HG02938 (cell line): ENCODE measurements around the gene CCDC126.
"Not testable (repeated sequence)": the region's sequence is repeated elsewhere in the genome, so short reads cannot be mapped to it uniquely, and the experiment has no call there.

ENCODE experiments used
- ATAC-seq: cut with Tn5 transposase; IDR thresholded peaks from one replicate; pipeline ENCODE4 v1.9.1; 2021; ENCODE audit warnings: mild to moderate bottlenecking, moderate library complexity; ENCODE audit not compliant: unreplicated experiment

Gene CCDC126

GRCh38 chr7:23597094-23598091 is at the start of gene CCDC126:
TSS of gene CCDC126 (plus strand) at chr7:23597382. CDS start at chr7:23611316, 13,934 bp downstream.
- peak; percentile 65 for ATAC-seq

GRCh38 chr7:23547662-23548061 is 49.5 kb upstream of the CCDC126 start:
- ATAC-seq: no peak

GRCh38 chr7:23558303-23558702 is 38.9 kb upstream of the CCDC126 start:
- no peak for ATAC-seq

GRCh38 chr7:23570592-23571200 is 26.5 kb upstream of the CCDC126 start:
- peak; percentile 83 for ATAC-seq

- not testable (repeated sequence) for ATAC-seq
These were observed 15.2 kb upstream of the CCDC126 start for GRCh38 chr7:23581975-23582374.

- ATAC-seq: not testable (repeated sequence)
These were observed 11.9 kb upstream of the CCDC126 start for GRCh38 chr7:23585304-23585703.

GRCh38 chr7:23586159-23586558 is 11.0 kb upstream of the CCDC126 start:
- ATAC-seq: no peak

GRCh38 chr7:23590529-23590928 is 6.7 kb upstream of the CCDC126 start:
- ATAC-seq: no peak

- no peak for ATAC-seq
These were observed 3.5 kb upstream of the CCDC126 start for GRCh38 chr7:23593706-23594105.

GRCh38 chr7:23594879-23595604 is 2.1 kb upstream of the CCDC126 start:
- peak; percentile 56 for ATAC-seq

GRCh38 chr7:23598296-23598695 is 1.1 kb downstream of the CCDC126 start:
- ATAC-seq: no peak

GRCh38 chr7:23600236-23600635 is 3.1 kb downstream of the CCDC126 start:
- ATAC-seq: no peak

- no peak for ATAC-seq
These were observed 6.6 kb downstream of the CCDC126 start for GRCh38 chr7:23603632-23604295.

GRCh38 chr7:23604296-23604640 is 7.1 kb downstream of the CCDC126 start:
- no peak for ATAC-seq

GRCh38 chr7:23607130-23607529 is 9.9 kb downstream of the CCDC126 start:
- ATAC-seq: no peak

GRCh38 chr7:23607866-23608265 is 10.7 kb downstream of the CCDC126 start:
- ATAC-seq: no peak

GRCh38 chr7:23615331-23615730 is 18.1 kb downstream of the CCDC126 start:
- no peak for ATAC-seq

- no peak for ATAC-seq
These were observed 19.4 kb downstream of the CCDC126 start for GRCh38 chr7:23616593-23616992.

GRCh38 chr7:23617482-23617881 is 20.3 kb downstream of the CCDC126 start:
- no peak for ATAC-seq

GRCh38 chr7:23618241-23618640 is 21.1 kb downstream of the CCDC126 start:
- ATAC-seq: no peak

- no peak for ATAC-seq
These were observed 22.0 kb downstream of the CCDC126 start for GRCh38 chr7:23619141-23619540.
